Measurements from ENCODE around the gene NOM1. TPM values are rescaled to one million over a fixed set of nuclear protein-coding genes. Genes with fewer than 3 reads are reported as not detected.

NOM1 gene
- total RNA-seq, 1 experiment from 2014 or later, result 31.7 TPM

GRCh38 chr7:156903232-156903909 lies 46.1 kb upstream of the NOM1 start:
- no peaks in the 10 kb centered on the region for H4K20me1 ChIP-seq (ENCODE audit: control insufficient read depth, insufficient read depth, insufficient read length)
- no peak overlapping the region for H2BK120ac ChIP-seq (ENCODE audit: low read depth, low read length, poor library complexity, severe bottlenecking)
- Mint-ChIP-seq H3K4me3 (no peak overlapping the region), H3K9me3 (no peaks in the 10 kb centered on the region), H3K4me1 (no peaks in the 10 kb centered on the region), H3K27me3 (ENCODE audit: low read depth) (peaks cover 14% of the 10 kb centered on the region), H3K36me3 (ENCODE audit: insufficient read depth in 1 of 3, low read depth in 3 of 3) (no peaks in the 10 kb centered on the region), H3K27ac (no peak overlapping the region)
- H2BK12ac ChIP-seq (ENCODE audit: insufficient read length, low read depth, low read length), result no peak overlapping the region
- no peaks in the 10 kb centered on the region for H3K79me1 ChIP-seq (ENCODE audit: insufficient read depth, low read depth, low read length, poor library complexity, severe bottlenecking)
- no peaks in the 10 kb centered on the region for H3K9me3 ChIP-seq (ENCODE audit: control insufficient read depth, low read depth, low read length)
- no peak overlapping the region for H3K4ac ChIP-seq (ENCODE audit: low read depth, low read length)
- H4K8ac ChIP-seq (replicated peaks; ENCODE audit: insufficient read length, low read depth, low read length), result no peak overlapping the region
- H3K79me2 ChIP-seq (ENCODE audit: insufficient read depth, low read length), result no peaks in the 10 kb centered on the region
- H3K14ac ChIP-seq (ENCODE audit: insufficient read depth, low read length), result no peak overlapping the region
- no peak for DNase-seq
- no CpG with 5 or more reads among the region's 10 CpGs for WGBS (ENCODE audit: extremely low coverage, insufficient read length, low lambda C conversion rate)
- no peak overlapping the region for H2AK5ac ChIP-seq (ENCODE audit: insufficient read length, low read length)
- no peaks in the 10 kb centered on the region for H3K23me2 ChIP-seq (ENCODE audit: insufficient read length, low read depth, low read length, poor library complexity, severe bottlenecking)
- H3K23ac ChIP-seq (ENCODE audit: insufficient read length, low read depth, low read length), result no peak overlapping the region
- no peak overlapping the region for H4K5ac ChIP-seq (ENCODE audit: insufficient read length, low read depth, low read length)
- H2BK15ac ChIP-seq (ENCODE audit: low read depth, low read length), result no peak overlapping the region
- H3K18ac ChIP-seq (ENCODE audit: insufficient read length, low read depth, low read length), result no peak overlapping the region
- no peaks in the 10 kb centered on the region for H3K4me1 ChIP-seq (ENCODE audit: insufficient read depth, low read length)
- no peak overlapping the region for H2BK20ac ChIP-seq (ENCODE audit: low read depth, low read length, poor library complexity, severe bottlenecking)
- no peak for TF ChIP-seq CTCF (conservative IDR thresholded peaks at IDR 0.05)
- H3K9ac ChIP-seq (ENCODE audit: extremely low read depth, insufficient read length, low read length), result no peak overlapping the region
- no peak overlapping the region for H2BK5ac ChIP-seq (ENCODE audit: insufficient read length, low read length)
- no peak overlapping the region for H3K27ac ChIP-seq (ENCODE audit: insufficient read length, low read depth, low read length)
- no peak overlapping the region for H3K4me2 ChIP-seq (ENCODE audit: insufficient read depth, insufficient read length, low read length)
- H3T11ph ChIP-seq (ENCODE audit: low read length), result no peak overlapping the region
- no peak overlapping the region for H4K91ac ChIP-seq (ENCODE audit: insufficient read length, low read depth, low read length)
- no peaks in the 10 kb centered on the region for H3K27me3 ChIP-seq (ENCODE audit: insufficient read depth, low read length)
- no peak overlapping the region for H3K56ac ChIP-seq (ENCODE audit: insufficient read length, low read depth, low read length)
- H2AFZ ChIP-seq (ENCODE audit: low read length), result no peak overlapping the region

All from H9 (cell line).